ENCODE measurements around the gene GEMIN2.
"Not testable (repeated sequence)": the region's sequence is repeated elsewhere in the genome, so short reads cannot be mapped to it uniquely, and the experiment has no call there.

Gene GEMIN2

GRCh38 chr14:39176263-39177167 lies 62.4 kb downstream of the GEMIN2 start:
- DNase-seq (ENCODE audit: low read depth in 2 of 2), result no peak

- DNase-seq (ENCODE audit: low read depth in 2 of 2), result no peak
Observed at GRCh38 chr14:39177168-39177545, 63.0 kb downstream of the GEMIN2 start.

GRCh38 chr14:39179042-39179441 lies 64.9 kb downstream of the GEMIN2 start:
- DNase-seq (ENCODE audit: low read depth in 2 of 2), result no peak

GRCh38 chr14:39180553-39180952 lies 66.4 kb downstream of the GEMIN2 start:
- no peak for DNase-seq (ENCODE audit: low read depth in 2 of 2)

- no peak for DNase-seq (ENCODE audit: low read depth in 2 of 2)
Observed at GRCh38 chr14:39181026-39181692, 67.0 kb downstream of the GEMIN2 start.

- no peak for DNase-seq (ENCODE audit: low read depth in 2 of 2)
Observed at GRCh38 chr14:39181693-39182047, 67.5 kb downstream of the GEMIN2 start.

- DNase-seq (ENCODE audit: low read depth in 2 of 2), result no peak
Observed at GRCh38 chr14:39182770-39183684, 68.9 kb downstream of the GEMIN2 start.

GRCh38 chr14:39183685-39184003 lies 69.5 kb downstream of the GEMIN2 start:
- not testable (repeated sequence) for DNase-seq (ENCODE audit: low read depth in 2 of 2)

GRCh38 chr14:39184628-39185255 lies 70.6 kb downstream of the GEMIN2 start:
- no peak for DNase-seq (ENCODE audit: low read depth in 2 of 2)

GRCh38 chr14:39185256-39186049 lies 71.3 kb downstream of the GEMIN2 start:
- no peak for DNase-seq (ENCODE audit: low read depth in 2 of 2)
